Muscle layer of duodenum (tissue), 2 donors: ENCODE measurements around the gene N4BP2L1.
"Not testable (repeated sequence)": the region's sequence is repeated elsewhere in the genome, so short reads cannot be mapped to it uniquely, and the experiment has no call there.

ENCODE experiments used
- H3K27ac ChIP-seq: one replicate; pipeline ENCODE4 v1.7.0; 2013; ENCODE audit warnings: mild to moderate bottlenecking, low read length
- H3K27me3 ChIP-seq: one replicate; pipeline ENCODE4 v1.7.0; 2013; ENCODE audit warnings: low read depth, mild to moderate bottlenecking, control low read depth, low read length
- H3K36me3 ChIP-seq, 2 donors: one replicate each; pipeline ENCODE4 v1.7.0; 2013; ENCODE audit warnings: low read length in 2 of 2, control low read depth in 1 of 2, mild to moderate bottlenecking in 1 of 2; ENCODE audit not compliant: insufficient read depth in 2 of 2, control insufficient read depth in 1 of 2
- H3K4me1 ChIP-seq, 2 donors: one replicate each; pipeline ENCODE4 v1.7.0; 2013; ENCODE audit warnings: low read length in 2 of 2, mild to moderate bottlenecking in 2 of 2, control low read depth in 1 of 2, moderate library complexity in 1 of 2; ENCODE audit not compliant: insufficient read depth in 2 of 2, control insufficient read depth in 1 of 2
- H3K4me3 ChIP-seq, 2 donors: one replicate each; pipeline ENCODE4 v1.7.0; 2013; ENCODE audit warnings: low read length in 2 of 2, low read depth in 1 of 2, mild to moderate bottlenecking in 1 of 2
- H3K9me3 ChIP-seq, 2 donors: one replicate each; pipeline ENCODE4 v1.7.0; 2013; ENCODE audit warnings: low read length in 2 of 2, control low read depth in 1 of 2, mild to moderate bottlenecking in 1 of 2; ENCODE audit not compliant: control insufficient read depth in 1 of 2
- donor health status: healthy.

N4BP2L1 gene

DNA sequence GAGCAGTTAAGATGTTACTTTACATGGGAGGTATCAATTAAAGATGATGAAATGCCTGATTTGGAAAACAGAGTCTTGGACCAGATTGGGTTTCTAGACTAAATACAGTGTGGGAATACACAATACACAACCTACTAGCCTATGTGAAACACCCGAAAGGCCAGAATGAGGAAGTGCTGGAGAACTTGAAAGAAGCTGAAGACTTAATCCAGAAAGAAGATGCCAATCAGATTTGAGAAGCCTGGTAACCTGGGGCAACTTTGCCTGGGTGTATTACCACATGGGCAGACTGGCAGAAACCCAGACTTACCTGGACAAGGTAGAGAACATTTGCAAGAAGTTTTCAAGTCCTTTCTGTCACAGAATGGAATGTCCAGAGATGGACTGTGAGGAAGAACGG, 43.2 kb downstream of the N4BP2L1 start:
- H3K4me1 ChIP-seq = no peaks in the 10 kb centered on the region
- no peaks in the 10 kb centered on the region for H3K36me3 ChIP-seq
- no peaks in the 10 kb centered on the region for H3K27me3 ChIP-seq
- H3K4me3 ChIP-seq = no peak overlapping the region
- H3K27ac ChIP-seq = no peak overlapping the region
- H3K9me3 ChIP-seq = no peaks in the 10 kb centered on the region

DNA sequence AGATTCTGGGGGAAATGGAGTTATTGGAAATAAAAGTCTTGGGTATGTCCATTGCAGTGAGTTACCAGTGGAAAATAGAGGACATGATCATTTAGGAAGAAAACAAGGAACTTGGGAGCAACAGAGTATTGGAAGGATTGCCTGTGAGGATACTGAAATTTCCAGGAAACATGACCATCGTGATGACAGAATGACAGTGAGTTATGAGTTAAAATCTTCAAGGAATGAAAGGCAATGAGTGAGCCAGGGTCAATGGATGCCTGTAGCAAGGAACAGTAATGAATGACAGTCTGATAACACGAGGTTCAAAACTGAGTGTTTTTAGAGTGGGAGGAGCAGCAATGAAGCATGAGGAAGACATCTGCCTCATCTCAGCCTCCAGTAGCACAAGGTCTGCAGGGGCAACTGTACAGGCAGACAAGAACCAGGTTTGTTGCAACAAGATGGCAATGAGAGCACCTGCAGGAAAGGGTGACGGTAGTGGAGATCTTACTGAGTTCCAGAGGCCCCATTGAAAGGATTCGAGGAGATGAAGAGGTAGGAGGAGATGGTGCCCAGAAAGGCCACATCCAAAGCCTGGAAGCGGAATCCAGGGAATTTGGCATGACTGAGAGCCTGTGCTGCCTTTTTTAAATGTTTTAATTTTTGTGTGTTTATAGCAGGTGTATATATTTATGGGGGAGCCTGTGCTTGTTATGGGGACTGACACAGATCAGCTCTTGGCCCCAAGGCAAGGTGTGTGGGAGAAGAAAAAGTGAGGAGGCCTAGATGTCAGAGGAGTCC, 43.9 kb downstream of the N4BP2L1 start:
- H3K4me1 ChIP-seq = no peaks in the 10 kb centered on the region
- no peak overlapping the region for H3K4me3 ChIP-seq
- no peaks in the 10 kb centered on the region for H3K36me3 ChIP-seq
- no peaks in the 10 kb centered on the region for H3K27me3 ChIP-seq
- no peaks in the 10 kb centered on the region for H3K9me3 ChIP-seq
- H3K27ac ChIP-seq = no peak overlapping the region

DNA sequence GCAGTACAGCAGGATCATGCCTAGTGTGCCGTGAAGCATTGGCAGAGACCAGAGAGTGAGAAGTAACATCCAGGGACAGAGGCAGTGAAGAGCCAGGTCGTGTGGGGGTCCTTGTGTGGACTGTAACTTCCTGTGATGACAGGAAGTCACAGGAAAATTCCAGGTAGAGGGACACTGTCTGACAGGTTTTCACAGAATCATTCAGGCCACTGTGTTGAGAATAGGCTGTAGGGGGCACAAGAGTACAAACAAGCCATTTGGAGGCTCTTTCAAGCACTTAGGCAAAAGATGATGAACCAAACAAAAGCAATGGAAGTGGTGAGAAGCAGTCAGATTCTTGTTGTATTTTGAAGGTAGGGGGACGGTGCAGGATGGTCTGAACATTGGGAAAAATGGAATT, 46.4 kb downstream of the N4BP2L1 start:
- H3K4me1 ChIP-seq = no peaks in the 10 kb centered on the region
- H3K9me3 ChIP-seq = no peaks in the 10 kb centered on the region
- no peaks in the 10 kb centered on the region for H3K36me3 ChIP-seq
- no peak overlapping the region for H3K4me3 ChIP-seq
- no peaks in the 10 kb centered on the region for H3K27me3 ChIP-seq
- no peak overlapping the region for H3K27ac ChIP-seq

DNA sequence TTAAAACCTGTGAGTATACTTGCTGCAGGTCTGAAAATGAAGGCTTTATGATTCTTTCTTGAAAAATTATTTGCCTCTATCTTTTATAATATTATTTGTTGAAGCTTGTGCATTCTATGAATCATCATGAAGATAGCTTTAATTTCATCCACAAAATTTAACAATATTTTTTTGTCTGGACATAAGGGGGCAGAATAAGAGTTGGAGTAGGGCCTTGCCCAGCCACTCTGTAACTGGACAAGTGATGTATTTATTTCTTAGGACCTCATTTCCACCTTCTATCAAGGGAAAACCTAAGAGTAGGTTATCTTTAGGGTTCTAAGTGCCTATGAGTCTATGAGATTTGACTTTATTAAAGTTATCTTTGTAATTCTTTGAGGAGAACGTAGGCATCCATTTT, 49.9 kb downstream of the N4BP2L1 start:
- no peaks in the 10 kb centered on the region for H3K27me3 ChIP-seq
- H3K27ac ChIP-seq = no peak overlapping the region
- H3K4me1 ChIP-seq = no peaks in the 10 kb centered on the region
- no peak overlapping the region for H3K4me3 ChIP-seq
- no peaks in the 10 kb centered on the region for H3K9me3 ChIP-seq
- H3K36me3 ChIP-seq = no peaks in the 10 kb centered on the region

DNA sequence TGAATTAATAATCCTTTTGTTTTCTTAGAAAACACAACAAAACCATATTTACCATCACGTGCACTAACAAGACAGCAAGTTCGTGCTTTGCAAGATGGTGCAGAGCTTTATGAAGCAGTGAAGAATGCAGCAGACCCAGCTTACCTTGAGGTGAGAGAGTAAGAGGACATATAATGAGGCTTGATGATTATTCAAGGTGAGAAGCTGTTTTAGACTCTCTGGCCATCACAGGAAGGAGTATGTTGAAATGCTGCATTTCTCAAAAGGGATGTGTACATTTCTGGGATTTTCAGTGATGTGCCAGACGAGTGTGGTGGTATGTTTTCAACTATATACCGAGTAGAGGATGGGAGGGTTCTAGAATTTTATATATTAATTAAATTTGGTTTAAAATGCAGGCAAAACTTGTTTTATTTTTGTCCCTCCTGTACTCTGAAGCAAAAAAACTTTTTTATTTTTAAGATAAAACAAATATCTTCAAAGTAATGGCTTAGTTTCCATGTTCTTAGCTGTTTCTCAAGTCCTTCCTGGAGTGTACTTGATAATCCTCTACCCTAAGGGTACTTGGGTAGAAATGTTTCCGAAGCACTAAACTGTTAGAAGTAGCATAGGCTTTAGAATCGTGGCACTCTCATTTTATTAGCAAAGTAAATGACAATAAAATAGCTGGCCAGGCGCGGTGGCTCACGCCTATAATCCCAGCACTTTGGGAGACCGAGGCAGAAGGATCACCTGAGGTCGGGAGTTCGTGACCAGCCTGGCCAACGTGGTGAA, 51.1 kb downstream of the N4BP2L1 start:
- Histone ChIP-seq H3K9me3 (no peaks in the 10 kb centered on the region), H3K27ac (no peak overlapping the region), H3K4me1 (no peaks in the 10 kb centered on the region), H3K27me3 (no peaks in the 10 kb centered on the region), H3K4me3 (no peak overlapping the region), H3K36me3 (no peaks in the 10 kb centered on the region)

GRCh38 chr13:32370805-32371204, 57.1 kb downstream of the N4BP2L1 start:
- H3K4me1 ChIP-seq = no peaks in the 10 kb centered on the region
- no peak overlapping the region for H3K27ac ChIP-seq
- no peaks in the 10 kb centered on the region for H3K27me3 ChIP-seq
- H3K4me3 ChIP-seq = no peak overlapping the region
- H3K36me3 ChIP-seq = no peaks in the 10 kb centered on the region
- no peaks in the 10 kb centered on the region for H3K9me3 ChIP-seq

DNA sequence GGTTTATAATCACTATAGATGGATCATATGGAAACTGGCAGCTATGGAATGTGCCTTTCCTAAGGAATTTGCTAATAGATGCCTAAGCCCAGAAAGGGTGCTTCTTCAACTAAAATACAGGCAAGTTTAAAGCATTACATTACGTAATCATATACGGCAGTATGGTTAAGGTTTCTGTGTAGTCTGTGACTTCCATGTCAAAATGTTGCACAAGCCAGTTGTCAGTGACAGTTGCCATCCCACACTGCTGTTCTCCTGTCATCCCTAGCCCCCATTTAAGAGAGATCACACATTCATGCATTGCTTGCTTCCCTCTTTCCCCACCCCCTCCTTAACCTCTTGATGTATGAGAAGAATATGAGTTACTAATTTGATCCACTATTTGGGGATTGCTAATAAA, 65.4 kb downstream of the N4BP2L1 start:
- no peak overlapping the region for H3K4me3 ChIP-seq

GRCh38 chr13:32355935-32356334, 72.0 kb downstream of the N4BP2L1 start:
- not testable (repeated sequence) for H3K27me3 ChIP-seq, H3K4me3 ChIP-seq

More for the DNA sequence above, 65.4 kb downstream of the N4BP2L1 start:
- Histone ChIP-seq H3K36me3 (no peaks in the 10 kb centered on the region), H3K27me3 (no peaks in the 10 kb centered on the region), H3K27ac (no peak overlapping the region), H3K4me1 (no peaks in the 10 kb centered on the region), H3K9me3 (no peaks in the 10 kb centered on the region)

GRCh38 chr13:32354040-32354439, 73.9 kb downstream of the N4BP2L1 start:
- no peak overlapping the region for H3K4me3 ChIP-seq
- H3K27me3 ChIP-seq = no peaks in the 10 kb centered on the region
- H3K4me1 ChIP-seq = no peaks in the 10 kb centered on the region
- no peak overlapping the region for H3K27ac ChIP-seq
- no peaks in the 10 kb centered on the region for H3K36me3 ChIP-seq
- no peaks in the 10 kb centered on the region for H3K9me3 ChIP-seq

More at GRCh38 chr13:32355935-32356334, 72.0 kb downstream of the N4BP2L1 start:
- H3K4me1 ChIP-seq, H3K27ac ChIP-seq, H3K9me3 ChIP-seq, H3K36me3 ChIP-seq: not testable (repeated sequence)

- not testable (repeated sequence) for H3K27me3 ChIP-seq, H3K27ac ChIP-seq, H3K9me3 ChIP-seq, H3K36me3 ChIP-seq, H3K4me1 ChIP-seq, H3K4me3 ChIP-seq
Measured at GRCh38 chr13:32350839-32351441, 77.0 kb downstream of the N4BP2L1 start.
